SU-DHL-6 (cell line): ENCODE data around the gene M1AP.

Experiments
- H2AFZ ChIP-seq: fragments of 200-600 bp; sonication (generic); 2 replicates; pipeline ENCODE4 v1.6.1; 2014; ENCODE audit warnings: low read depth, mild to moderate bottlenecking, moderate library complexity, mixed read lengths, antibody characterized with exemption, low read length; ENCODE audit not compliant: severe bottlenecking
- H3F3A ChIP-seq: fragments of 200-600 bp; shearing (Covaris generic); 2 replicates; pipeline ENCODE4 v1.6.0; 2016; ENCODE audit warnings: antibody characterized with exemption, mild to moderate bottlenecking; ENCODE audit not compliant: insufficient read depth
- H3K27ac ChIP-seq: fragments of 200-600 bp; sonication (generic); 2 replicates; pipeline ENCODE4 v1.5.1; 2016; ENCODE audit warnings: low read depth, mild to moderate bottlenecking, low read length, moderate library complexity, mixed read lengths
- H3K27me3 ChIP-seq: fragments of 200-600 bp; sonication (generic), shearing (Covaris generic); 2 replicates; pipeline ENCODE4 v1.6.0; 2014; ENCODE audit warnings: mild to moderate bottlenecking, low read length
- H3K36me3 ChIP-seq: fragments of 200-600 bp; sonication (generic); 2 replicates; pipeline ENCODE4 v1.6.1; 2014; ENCODE audit warnings: mild to moderate bottlenecking, low read length, mixed read lengths
- H3K4me2 ChIP-seq: fragments of 300-600, 200-600 bp; shearing (Covaris generic), sonication (generic); 2 replicates; pipeline ENCODE4 v1.6.0; 2014; ENCODE audit warnings: low read length, low read depth, mild to moderate bottlenecking; ENCODE audit not compliant: poor library complexity, severe bottlenecking
- H3K4me3 ChIP-seq: fragments of 200-600 bp; sonication (generic); 2 replicates; pipeline ENCODE4 v1.5.1; 2014; ENCODE audit warnings: antibody characterized with exemption, low read length, mild to moderate bottlenecking, mixed read lengths; ENCODE audit not compliant: insufficient read depth, poor library complexity, severe bottlenecking
- H3K79me2 ChIP-seq: fragments of 200-600 bp; sonication (generic); 2 replicates; pipeline ENCODE4 v1.6.1; 2014; ENCODE audit warnings: mild to moderate bottlenecking, low read length, moderate library complexity; ENCODE audit not compliant: insufficient read depth
- H3K9ac ChIP-seq: fragments of 200-600 bp; sonication (generic); 2 replicates; pipeline ENCODE4 v1.7.0; 2014; ENCODE audit warnings: mild to moderate bottlenecking, low read length
- H3K9me2 ChIP-seq: fragments of 200-600 bp; sonication (generic); replicated peaks from 2 replicates; pipeline ENCODE4 v1.6.1; 2014; ENCODE audit warnings: low read length; ENCODE audit not compliant: insufficient read depth
- H3K9me3 ChIP-seq: fragments of 200-600 bp; sonication (generic); 2 replicates; pipeline ENCODE4 v1.6.1; 2014; ENCODE audit warnings: low read length, mixed read lengths; ENCODE audit not compliant: insufficient read depth
- H4K20me1 ChIP-seq: fragments of 200-600 bp; sonication (generic); 2 replicates; pipeline ENCODE4 v1.6.1; 2014; ENCODE audit warnings: low read depth, mild to moderate bottlenecking, antibody characterized with exemption, low read length, moderate library complexity, mixed read lengths
- CTCF ChIP-seq: fragments of 200-600 bp; sonication (generic); IDR thresholded peaks from one replicate; pipeline ENCODE4 v1.5.1; 2017; ENCODE audit warnings: antibody characterized with exemption, mild to moderate bottlenecking, low read length, moderate library complexity; ENCODE audit not compliant: insufficient read depth, poor library complexity, severe bottlenecking
- EZH2phosphoT487 ChIP-seq: fragments of 200-600 bp; sonication (generic), shearing (Covaris generic); conservative IDR thresholded peaks from 2 replicates; pipeline ENCODE4 v1.6.1; 2018; ENCODE audit warnings: mild to moderate bottlenecking, antibody characterized with exemption, low read length, moderate library complexity, mixed read lengths

The M1AP gene

GRCh38 chr2:74515981-74516633, 132.0 kb downstream of the M1AP start:
- Histone ChIP-seq H3K36me3 (no peaks in the 10 kb centered on the region), H3K9me2 (no peaks in the 10 kb centered on the region), H3K9me3 (no peaks in the 10 kb centered on the region), H2AFZ (no peak overlapping the region), H3K4me2 (no peak overlapping the region), H3K79me2 (no peaks in the 10 kb centered on the region), H3K27me3 (no peaks in the 10 kb centered on the region), H4K20me1 (no peaks in the 10 kb centered on the region), H3K9ac (no peak overlapping the region), H3F3A (no peaks in the 10 kb centered on the region), H3K4me3 (no peak overlapping the region), H3K27ac (no peak overlapping the region)
- TF ChIP-seq EZH2phosphoT487, result no peak
- TF ChIP-seq CTCF, result no peak

GRCh38 chr2:74515271-74515980, 132.7 kb downstream of the M1AP start:
- no peaks in the 10 kb centered on the region for H3K9me2 ChIP-seq
- no peak overlapping the region for H3K27ac ChIP-seq
- H3F3A ChIP-seq, result no peaks in the 10 kb centered on the region
- no peak overlapping the region for H3K4me2 ChIP-seq
- no peak overlapping the region for H3K9ac ChIP-seq
- no peaks in the 10 kb centered on the region for H4K20me1 ChIP-seq
- H3K79me2 ChIP-seq, result no peaks in the 10 kb centered on the region
- no peak for TF ChIP-seq CTCF
- TF ChIP-seq EZH2phosphoT487, result no peak
- H3K9me3 ChIP-seq, result no peaks in the 10 kb centered on the region
- H3K36me3 ChIP-seq, result no peaks in the 10 kb centered on the region
- H3K27me3 ChIP-seq, result no peaks in the 10 kb centered on the region
- H2AFZ ChIP-seq, result no peak overlapping the region
- H3K4me3 ChIP-seq, result no peak overlapping the region

GRCh38 chr2:74514368-74515270, 133.5 kb downstream of the M1AP start, which contains the start of gene TLX2:
TSS of gene TLX2 (plus strand) at chr2:74514450. CDS start at chr2:74514807, 357 bp downstream.
- H3K27me3 ChIP-seq, result no peaks in the 10 kb centered on the region
- H4K20me1 ChIP-seq, result no peaks in the 10 kb centered on the region
- no peak within 1 kb of the TSS for H3K9ac ChIP-seq

More at GRCh38 chr2:74514368-74515270, 133.5 kb downstream of the M1AP start, which contains the start of gene TLX2:
- Histone ChIP-seq H3K9me3 (no peaks in the 10 kb centered on the region), H3F3A (no peaks in the 10 kb centered on the region), H3K36me3 (no peaks in the 10 kb centered on the region), H3K27ac (no peak within 1 kb of the TSS), H2AFZ (no peak within 1 kb of the TSS), H3K4me3 (no peak within 1 kb of the TSS), H3K4me2 (no peak within 1 kb of the TSS), H3K9me2 (no peaks in the 10 kb centered on the region), H3K79me2 (no peaks in the 10 kb centered on the region)
- no peak for TF ChIP-seq EZH2phosphoT487
- TF ChIP-seq CTCF, result no peak
